Measurements from ENCODE around the gene MMUT.
"Not testable (repeated sequence)": the region's sequence is repeated elsewhere in the genome, so short reads cannot be mapped to it uniquely, and the experiment has no call there.

MMUT gene

DNA sequence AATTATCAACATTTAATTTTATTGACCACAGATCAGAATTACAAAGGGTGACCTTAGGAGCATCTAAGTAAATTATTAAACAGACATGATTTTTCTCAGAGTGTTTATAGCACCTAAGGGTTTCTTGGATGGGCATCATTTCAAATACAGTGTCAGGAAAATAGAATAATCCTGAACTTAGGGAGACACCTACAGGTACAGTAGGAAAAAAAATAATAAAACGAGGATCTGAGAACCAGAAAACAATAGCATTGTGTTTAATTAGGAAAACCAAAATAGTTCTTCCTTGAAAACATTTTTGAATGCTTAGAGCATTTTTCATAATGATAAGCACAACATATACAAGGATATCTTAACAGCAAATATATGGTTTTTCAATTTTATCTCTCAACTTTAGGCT lies 39.2 kb downstream of the MMUT start:
- DNase-seq (ENCODE audit: low spot score), result no peak

GRCh38 chr6:49416195-49416594 lies 46.9 kb downstream of the MMUT start:
- DNase-seq (ENCODE audit: low spot score), result no peak

DNA sequence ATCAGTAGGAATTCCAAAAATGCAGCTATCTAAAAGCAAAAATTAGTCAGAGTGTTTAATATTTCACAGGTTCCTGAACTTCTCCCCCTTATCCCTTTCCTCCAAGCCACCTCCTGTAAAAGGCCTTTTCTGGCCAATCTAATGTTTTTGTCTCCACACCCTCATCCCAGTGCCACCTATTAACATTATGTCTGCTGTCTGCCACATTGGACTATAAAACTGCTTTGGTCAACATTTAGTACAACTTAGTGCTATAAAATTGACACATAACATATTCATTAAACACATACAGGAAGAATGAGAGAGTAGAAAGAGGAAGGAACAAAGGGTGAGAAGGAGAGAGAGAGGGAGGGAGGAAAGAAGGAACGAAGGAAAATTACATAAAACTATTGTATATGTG lies 47.7 kb downstream of the MMUT start:
- DNase-seq (ENCODE audit: low spot score), result no peak

DNA sequence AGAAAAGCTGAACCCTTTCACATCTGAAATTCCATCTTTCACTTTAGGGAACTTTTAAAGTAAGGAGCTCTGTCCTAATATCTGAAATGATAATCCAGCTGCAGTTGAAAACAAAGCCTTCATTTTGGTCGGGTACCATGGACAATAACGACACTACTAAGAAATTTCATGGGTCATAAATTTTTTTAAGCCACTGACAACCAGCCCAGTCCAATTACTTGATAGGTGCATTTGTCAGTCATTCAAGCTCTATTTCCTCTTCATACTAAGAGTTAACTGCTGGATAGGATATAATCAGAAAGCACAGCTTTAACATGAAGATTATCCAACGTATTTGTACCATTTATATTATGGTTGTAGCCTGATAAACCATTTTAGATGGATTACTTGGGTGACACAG lies 52.5 kb downstream of the MMUT start:
- no peak for DNase-seq (ENCODE audit: low spot score)

DNA sequence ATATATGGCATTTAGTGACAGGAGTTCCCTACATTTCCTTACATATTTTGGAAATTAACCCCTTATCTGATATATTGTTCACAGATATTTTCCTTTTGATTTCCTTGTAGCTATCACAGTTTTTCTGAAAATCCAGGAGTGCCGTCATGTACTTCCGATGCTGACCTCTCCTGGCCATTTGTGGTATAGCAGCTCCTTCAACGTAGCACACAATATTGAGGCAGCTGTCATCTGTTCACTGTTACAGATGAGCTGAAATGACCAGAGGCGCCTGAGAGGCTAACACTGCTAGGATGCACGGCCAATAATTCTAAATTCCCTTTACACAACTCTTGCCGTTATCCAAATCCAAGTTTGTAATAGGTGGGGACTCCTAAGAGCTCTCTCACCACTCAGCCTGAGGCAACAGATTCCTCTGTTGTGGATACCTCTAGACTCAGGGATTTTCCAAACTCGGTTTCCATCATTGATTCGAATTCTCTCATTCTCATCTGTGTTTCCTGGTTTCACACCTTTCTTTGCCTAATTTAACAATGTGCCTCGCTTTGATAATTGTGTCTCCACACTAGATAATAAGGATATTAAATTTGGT lies 53.0 kb downstream of the MMUT start:
- DNase-seq (ENCODE audit: low spot score), result peak; percentile 85

DNA sequence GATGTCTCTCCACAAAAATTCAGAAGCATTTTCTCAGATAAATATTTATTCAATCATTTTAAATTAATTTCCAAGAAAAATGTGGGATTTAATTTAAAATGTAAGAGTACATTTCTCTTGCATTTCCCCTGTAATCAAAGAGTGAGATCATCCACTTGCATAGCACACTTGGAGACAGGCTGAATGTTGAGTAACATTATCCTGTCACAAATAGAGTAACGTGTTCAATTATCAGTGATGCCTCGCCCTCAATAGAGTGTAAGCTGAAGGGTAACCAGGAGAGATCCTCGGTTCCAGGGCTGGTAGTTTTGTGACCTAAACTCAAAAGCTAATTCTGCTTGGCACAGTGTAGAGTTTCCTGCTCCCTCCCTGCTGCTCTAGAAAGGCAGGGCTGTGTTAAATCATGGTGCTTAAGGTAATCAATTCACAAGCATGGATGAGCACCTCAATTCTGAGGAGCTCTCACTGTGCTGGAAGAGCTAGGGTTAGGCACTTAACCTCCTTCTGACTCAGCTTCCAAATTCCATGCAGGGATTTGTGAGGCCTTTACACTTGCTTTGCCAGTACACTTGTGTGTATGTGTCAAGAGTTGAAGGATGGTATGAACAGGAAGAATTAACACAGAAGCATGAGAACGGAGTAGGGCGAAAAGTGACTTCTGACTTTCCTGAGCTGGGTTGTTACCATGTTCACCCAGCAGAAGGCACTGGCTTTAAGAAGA lies 56.6 kb downstream of the MMUT start:
- no peak for DNase-seq (ENCODE audit: low spot score)

DNA sequence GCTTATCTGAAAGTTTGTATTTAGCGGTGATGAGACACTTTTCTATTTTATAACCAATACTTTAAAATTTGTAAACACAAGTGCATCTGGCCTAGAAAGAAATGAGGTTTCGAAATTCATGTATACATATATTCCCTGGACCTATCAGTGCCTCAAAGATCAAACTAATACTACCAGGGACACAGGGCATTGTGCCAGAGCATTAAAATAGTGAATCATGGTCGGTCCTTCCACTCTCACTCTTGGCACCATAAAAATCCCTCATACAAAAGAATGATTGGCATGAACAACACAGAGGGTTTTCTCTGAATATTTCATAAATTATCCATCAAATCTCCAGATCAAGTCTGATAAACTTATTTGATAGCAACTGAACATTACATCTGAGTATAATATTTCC lies 62.0 kb downstream of the MMUT start:
- no peak for DNase-seq (ENCODE audit: low spot score)

DNA sequence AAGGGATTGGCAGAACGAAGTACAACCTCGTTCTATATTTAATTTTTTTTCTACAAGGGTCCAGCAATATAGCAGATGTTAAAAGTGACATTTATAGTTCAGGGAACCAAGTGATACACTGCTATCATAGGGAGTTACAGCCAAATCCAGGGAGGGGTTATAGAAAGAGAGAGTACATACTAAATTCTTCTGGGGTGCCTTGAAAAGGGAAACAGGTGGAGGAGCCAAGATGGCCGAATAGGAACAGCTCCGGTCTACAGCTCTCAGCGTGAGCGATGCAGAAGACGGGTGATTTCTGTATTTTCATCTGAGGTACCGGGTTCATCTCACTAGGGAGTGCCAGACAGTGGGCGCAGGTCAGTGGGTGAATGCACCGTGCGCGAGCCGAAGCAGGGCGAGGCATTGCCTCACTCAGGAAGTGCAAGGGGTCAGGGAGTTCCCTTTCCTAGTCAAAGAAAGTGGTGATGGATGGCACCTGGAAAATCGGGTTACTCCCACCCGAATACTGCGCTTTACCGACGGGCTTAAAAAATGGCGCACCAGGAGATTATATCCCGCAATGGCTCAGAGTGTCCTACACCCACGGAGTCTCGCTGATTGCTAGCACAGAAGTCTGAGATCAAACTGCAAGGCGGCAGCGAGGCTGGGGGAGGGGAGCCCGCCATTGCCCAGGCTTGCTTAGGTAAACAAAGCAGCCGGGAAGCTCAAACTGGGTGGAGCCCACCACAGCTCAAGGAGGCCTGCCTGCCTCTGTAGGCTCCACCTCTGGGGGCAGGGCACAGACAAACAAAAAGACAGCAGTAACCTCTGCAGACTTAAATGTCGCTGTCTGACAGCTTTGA lies 76.2 kb downstream of the MMUT start:
- not testable (repeated sequence) for DNase-seq (ENCODE audit: low spot score)

DNA sequence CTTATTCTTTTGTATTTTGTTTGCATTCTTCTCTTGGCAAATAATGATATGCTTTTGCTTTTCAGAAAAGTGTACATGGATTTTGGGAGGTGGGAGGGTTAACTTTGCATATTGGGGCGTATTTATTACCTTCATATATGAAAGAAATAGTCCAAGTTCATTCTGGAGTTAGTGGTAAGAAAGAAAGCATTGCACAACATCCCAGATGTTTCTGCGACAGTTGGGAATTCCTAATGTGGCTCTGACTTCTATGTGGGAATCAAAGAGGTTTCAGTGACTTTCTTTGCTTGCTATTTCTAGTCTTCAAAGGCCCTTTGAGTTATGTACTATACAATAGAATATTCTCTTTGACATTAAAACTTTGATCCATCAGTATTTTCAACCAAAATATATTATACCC lies 78.1 kb downstream of the MMUT start:
- no peak for DNase-seq (ENCODE audit: low spot score)

Measured in Ammon's horn (tissue), 1 donor.